K562 (cell line): ENCODE results near the gene OPN5. TPM values are rescaled to one million over a fixed set of nuclear protein-coding genes. Genes with fewer than 3 reads are reported as not detected.
A peak's percentile ranks its signal among the peaks of the same experiment; 100 is the strongest.

ENCODE experiments used
- DDX20 ChIP-seq: fragments of 450-650 bp; IDR thresholded peaks from 2 replicates; pipeline ENCODE4 v1.6.1; 2016; ENCODE audit warnings: missing genetic modification characterization, low read depth, mild to moderate bottlenecking, missing compliant biosample characterization, moderate library complexity
- DEAF1 ChIP-seq: fragments of 450-650 bp; formaldehyde crosslinking; IDR thresholded peaks from 2 replicates; pipeline ENCODE4 v1.4.0; 2020; ENCODE audit warnings: mild to moderate bottlenecking, moderate library complexity
- GATAD2B ChIP-seq: fragments of 450-650 bp; IDR thresholded peaks from 2 replicates; pipeline ENCODE4 v1.6.1; 2017; ENCODE audit warnings: mild to moderate bottlenecking, borderline replicate concordance
- GTF2B ChIP-seq: IDR thresholded peaks from 2 replicates; pipeline ENCODE4 v1.6.1; 2011; ENCODE audit not compliant: insufficient read length; ENCODE audit errors: extremely low read depth
- HMG20B ChIP-seq: fragments of 250-450 bp; sonication (Bioruptor Pico); IDR thresholded peaks from 2 replicates; pipeline ENCODE4 v1.5.0; 2021; ENCODE audit warnings: mild to moderate bottlenecking
- MCM3 ChIP-seq: fragments of 450-650 bp; IDR thresholded peaks from 2 replicates; pipeline ENCODE4 v1.6.1; 2016
- MYBL2 ChIP-seq, 2 experiments: fragments of 450-650 bp in 1 of 2; sonication (generic) in 1 of 2; formaldehyde crosslinking in 1 of 2; IDR thresholded peaks; 2 replicates each; pipeline versions ENCODE4 v1.6.1 to v1.8.1; 2017 to 2022; ENCODE audit warnings: borderline replicate concordance in 1 of 2, inconsistent platforms in 1 of 2, low read depth in 1 of 2, mild to moderate bottlenecking in 1 of 2, missing genetic modification reagents in 1 of 2, moderate library complexity in 1 of 2
- PRMT5 ChIP-seq: sonication (generic); formaldehyde crosslinking; IDR thresholded peaks from 2 replicates; pipeline ENCODE4 v1.5.0; 2020; ENCODE audit warnings: missing genetic modification reagents
- REST ChIP-seq, 2 experiments: fragments of 450-650 bp; formaldehyde crosslinking in 1 of 2; IDR thresholded peaks; 2 replicates each; pipeline versions ENCODE4 v1.4.0 to v1.6.1; 2014 to 2020; ENCODE audit warnings: mild to moderate bottlenecking in 2 of 2, borderline replicate concordance in 1 of 2, low read depth in 1 of 2
- RNF2 ChIP-seq: sonication (generic); IDR thresholded peaks from 2 replicates; pipeline ENCODE4 v1.6.1; 2016
- ZBTB1 ChIP-seq: sonication (generic); formaldehyde crosslinking; IDR thresholded peaks from 2 replicates; pipeline ENCODE4 v1.8.1; 2023; ENCODE audit warnings: missing genetic modification reagents, low read depth, mild to moderate bottlenecking, borderline replicate concordance
- ZEB2 ChIP-seq: fragments of 450-650 bp; IDR thresholded peaks from 2 replicates; pipeline ENCODE4 v1.6.1; 2016
- ZNF551 ChIP-seq: fragments of 250-450 bp; sonication (Bioruptor Pico); IDR thresholded peaks from 2 replicates; pipeline ENCODE4 v1.5.0; 2021; ENCODE audit warnings: mild to moderate bottlenecking, moderate library complexity
- polyA plus RNA-seq, 8 experiments: library from polyadenylated mRNA; depleted of rRNA in 4 of 8; stranded (reverse) in 5 of 8; unstranded in 3 of 8; fragments of >200 nt; fragmentation: Nextera tagmentation in 2 of 8; fragmentation: Illumina TruSeq in 1 of 8; extraction: Ambion mirVana in 2 of 8; extraction: Trizol in 1 of 8; gene quantifications; 2 replicates each; pipeline versions ENCODE4 v1.2.1 to v1.2.3, GENCODE V29; 2011 to 2014; ENCODE audit warnings: inconsistent platforms in 1 of 8, missing spikeins in 1 of 8
- total RNA-seq, 7 experiments: library from RNA; depleted of rRNA in 6 of 7; stranded (reverse); fragments of >200 nt in 6 of 7; fragmentation: Illumina TruSeq in 2 of 7; extraction: Trizol in 2 of 7; gene quantifications; 2 replicates each; pipeline versions ENCODE4 v1.2.1 to v1.2.3, GENCODE V29; 2011 to 2021; ENCODE audit warnings: low replicate concordance in 1 of 7
- TF ChIP-seq, protein P1 (sequence below): fragments of 450-650 bp; formaldehyde crosslinking; IDR thresholded peaks from 2 replicates; pipeline ENCODE4 v1.4.0; 2020; ENCODE audit warnings: mild to moderate bottlenecking, moderate library complexity

Gene OPN5
- total and polyA plus RNA-seq, 9 of the 15 experiments (the other 6 are each of a cell fraction or from before 2014, with no cell fraction given): not detected

DNA sequence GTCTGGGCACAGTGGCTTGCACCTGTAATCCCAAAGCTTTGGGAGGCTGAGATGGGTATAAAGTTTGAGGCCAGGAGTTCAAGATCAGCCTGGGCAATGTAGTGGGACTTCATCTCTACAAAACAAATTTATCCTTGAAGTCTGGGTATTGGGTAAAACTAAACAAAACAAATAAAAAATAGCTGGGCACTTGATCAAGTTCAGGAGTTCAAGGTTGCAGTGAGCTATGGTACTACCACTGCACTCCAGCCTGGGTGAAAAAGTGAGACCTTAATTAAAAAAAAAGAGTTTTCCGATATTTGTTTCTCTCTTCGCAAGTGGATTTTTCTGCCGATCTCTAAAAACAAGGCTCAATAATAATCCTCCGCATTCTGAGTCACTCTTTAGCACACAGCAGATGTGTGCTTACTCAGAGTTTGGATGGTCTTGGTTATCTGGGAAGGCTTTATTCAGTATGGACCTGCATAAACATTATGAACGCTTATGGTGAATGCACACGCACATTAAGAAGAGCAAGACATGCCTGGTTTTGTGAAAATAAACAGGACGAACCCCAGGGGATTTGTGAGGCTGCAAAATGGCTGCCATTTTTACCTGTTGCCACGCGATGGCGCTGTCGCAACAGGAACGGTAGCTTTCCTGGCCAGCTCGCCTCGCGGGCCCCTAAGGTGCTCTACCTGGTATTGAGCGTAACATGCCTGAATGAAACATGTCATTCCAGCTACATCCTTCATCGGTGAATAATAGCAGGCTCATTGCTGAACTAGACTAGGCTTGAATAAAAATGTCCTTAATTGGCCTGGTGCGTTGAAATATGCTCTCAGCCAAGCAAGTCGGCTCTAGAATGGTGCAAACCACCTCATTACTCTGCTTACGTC, 6.0 kb downstream of the OPN5 start (continued):
- TF ChIP-seq DEAF1 (CRISPR knock-in tag) (peak; percentile 88), ZEB2 (0 out of 2 replicates have a peak, but pooled peaks have one; percentile 19), ZBTB1 (CRISPR knock-in tag) (no peak), PRMT5 (CRISPR knock-in tag) (no peak), RNF2 (no peak), REST (IDR thresholded peaks at IDR 0.05; ENCODE audit: borderline replicate concordance) (peak; percentile 87), REST (CRISPR knock-in tag; IDR thresholded peaks at IDR 0.05; ENCODE audit: low read depth) (no peak), HMG20B (CRISPR knock-in tag) (no peak), DDX20 (tag) (no peak), MCM3 (no peak), MYBL2 (IDR thresholded peaks at IDR 0.05; ENCODE audit: low read depth) (no peak), MYBL2 (CRISPR knock-in tag; IDR thresholded peaks at IDR 0.05; ENCODE audit: borderline replicate concordance) (no peak), GTF2B (no peak), GATAD2B (no peak), ZNF551 (CRISPR knock-in tag) (no peak)
- TF ChIP-seq, protein P1, sequence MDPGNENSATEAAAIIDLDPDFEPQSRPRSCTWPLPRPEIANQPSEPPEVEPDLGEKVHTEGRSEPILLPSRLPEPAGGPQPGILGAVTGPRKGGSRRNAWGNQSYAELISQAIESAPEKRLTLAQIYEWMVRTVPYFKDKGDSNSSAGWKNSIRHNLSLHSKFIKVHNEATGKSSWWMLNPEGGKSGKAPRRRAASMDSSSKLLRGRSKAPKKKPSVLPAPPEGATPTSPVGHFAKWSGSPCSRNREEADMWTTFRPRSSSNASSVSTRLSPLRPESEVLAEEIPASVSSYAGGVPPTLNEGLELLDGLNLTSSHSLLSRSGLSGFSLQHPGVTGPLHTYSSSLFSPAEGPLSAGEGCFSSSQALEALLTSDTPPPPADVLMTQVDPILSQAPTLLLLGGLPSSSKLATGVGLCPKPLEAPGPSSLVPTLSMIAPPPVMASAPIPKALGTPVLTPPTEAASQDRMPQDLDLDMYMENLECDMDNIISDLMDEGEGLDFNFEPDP (CRISPR knock-in tag): no peak
